ENCODE measurements around the gene EIF4E. TPM values are rescaled to one million over a fixed set of nuclear protein-coding genes. Genes with fewer than 3 reads are reported as not detected.

Gene EIF4E
- total and polyA plus RNA-seq, 2 of the 4 experiments (the other 2 are of a cell fraction), result 80.4 to 113 TPM

- BruUV-seq (replicated peaks), result no TSS peak
- Histone ChIP-seq H2AFZ (replicated peaks; ENCODE audit: low read length, poor library complexity) (no peak overlapping the region), H3K9me1 (ENCODE audit: insufficient read depth, low read length) (peaks cover 3% of the 10 kb centered on the region), H3K79me1 (ENCODE audit: low read depth in 1 of 2, low read length in 2 of 2) (peaks cover 13 to 70% of the 10 kb centered on the region in 2 experiments), H3K14ac (replicated peaks; ENCODE audit: low read depth, low read length) (peak overlapping the region; percentile 54; the same call in 1 of the 2 replicates), H3K9ac (ENCODE audit: low read depth, low read length) (no peak overlapping the region), H4K8ac (ENCODE audit: low read depth in 2 of 2, low read length in 2 of 2) (peak overlapping the region in 1 of 2 experiments; percentile 31; a peak in 1 of 4 replicates), H3K9me3 (ENCODE audit: control insufficient read depth, insufficient read depth, low read length) (no peaks in the 10 kb centered on the region), H2BK5ac (ENCODE audit: low read depth, low read length, poor library complexity, severe bottlenecking) (peak overlapping the region; percentile 83), H2AK9ac (replicated peaks; ENCODE audit: low read depth, low read length, poor library complexity) (no peak overlapping the region), H3K4me3 (ENCODE audit: insufficient read depth, low read depth, low read length) (no peak overlapping the region), H3K56ac (ENCODE audit: extremely low read depth, insufficient read depth, low read length) (no peak overlapping the region), H2BK15ac (ENCODE audit: low read depth, low read length) (peak overlapping the region; percentile 49; the same call in 1 of the 3 replicates), H4K20me1 (ENCODE audit: insufficient read depth, low read length) (peaks cover 63% of the 10 kb centered on the region), H3K27me3 (ENCODE audit: control insufficient read depth, insufficient read depth, low read length) (no peaks in the 10 kb centered on the region), H2BK120ac (ENCODE audit: low read depth, low read length) (peak overlapping the region; percentile 63), H2AK5ac (ENCODE audit: low read depth, low read length) (peak overlapping the region; percentile 78; the same call in 1 of the 2 replicates), H4K91ac (ENCODE audit: insufficient read depth, low read depth, low read length) (peak overlapping the region; percentile 57; the same call in 1 of the 2 replicates), H3K18ac (ENCODE audit: low read depth, low read length) (peak overlapping the region; percentile 97), H2BK20ac (ENCODE audit: low read depth, low read length) (peak overlapping the region; percentile 33), H4K5ac (ENCODE audit: low read depth, low read length) (peak overlapping the region; percentile 99), H3K27ac (ENCODE audit: insufficient read depth, low read length) (peak overlapping the region; percentile 84; the same call in 1 of the 2 replicates), H3K36me3 (ENCODE audit: control insufficient read depth, insufficient read depth, low read length) (peaks cover 3% of the 10 kb centered on the region), H3K23ac (ENCODE audit: low read depth, low read length) (peak overlapping the region; percentile 53; the same call in 1 of the 2 replicates), H3K4me2 (ENCODE audit: low read depth, low read length) (no peak overlapping the region; the same call in 1 of the 2 replicates), H3K4me1 (ENCODE audit: control insufficient read depth, insufficient read depth, low read length) (peaks cover 17% of the 10 kb centered on the region), H3K4ac (ENCODE audit: low read depth, low read length) (peak overlapping the region; percentile 65; the same call in 1 of the 2 replicates)
- TF ChIP-seq RFX5 (IDR thresholded peaks at IDR 0.05; ENCODE audit: low read depth, low read length) (no peak), CHD1 (IDR thresholded peaks at IDR 0.05; ENCODE audit: low read depth, low read length) (no peak), USF2 (IDR thresholded peaks at IDR 0.05; ENCODE audit: low read depth, low read length) (no peak), RAD21 (IDR thresholded peaks at IDR 0.05; ENCODE audit: low read length) (no peak), NFE2L2 (IDR thresholded peaks at IDR 0.05; ENCODE audit: low read depth, low read length) (no peak), FOS (IDR thresholded peaks at IDR 0.05; ENCODE audit: low read depth, low read length) (no peak), CTCF (conservative IDR thresholded peaks at IDR 0.05; ENCODE audit: low read depth, low read length) (no peak), MXI1 (IDR thresholded peaks at IDR 0.05; ENCODE audit: borderline replicate concordance, low read depth, low read length) (no peak), SMC3 (IDR thresholded peaks at IDR 0.05; ENCODE audit: low read depth, low read length) (no peak), MAZ (IDR thresholded peaks at IDR 0.05; ENCODE audit: borderline replicate concordance, low read depth, low read length) (no peak), CEBPB (IDR thresholded peaks at IDR 0.05; ENCODE audit: low read depth, low read length) (no peak), MAFK (IDR thresholded peaks at IDR 0.05; ENCODE audit: low read depth, low read length) (no peak), RCOR1 (IDR thresholded peaks at IDR 0.05; ENCODE audit: insufficient replicate concordance, low read length) (no peak), ELK1 (IDR thresholded peaks at IDR 0.05; ENCODE audit: borderline replicate concordance, low read depth, low read length) (no peak), BHLHE40 (IDR thresholded peaks at IDR 0.05; ENCODE audit: low read depth, low read length) (no peak), POLR2A (IDR thresholded peaks at IDR 0.05; ENCODE audit: low read depth, low read length) (no peak)
- dilution Hi-C loops (cut with HindIII; ENCODE audit: low sequenced_read_pairs, unreplicated experiment), result no loop called here
- intact Hi-C loops (cut with micrococcal nuclease), result no loop called here
- in situ Hi-C loops (cut with MboI; ENCODE audit: low sequenced_read_pairs), result no loop called here
- ChIA-PET CTCF (no interaction called here), POLR2A (ENCODE audit: unreplicated experiment) (interaction anchor here (0.6 kb wide), 1 partner anchor 13 kb away, joined by 4 read pairs; no protein-coding TSS in a partner anchor)
- DNase-seq, result no peak
- no peak for ATAC-seq (ENCODE audit: low read depth)
- 100% methylated on average over 1 of the region's 3 CpGs; no CpG with 5 or more reads in 1 of the 2 experiments for WGBS, 2 experiments (ENCODE audit: extremely low coverage in 2 of 2, insufficient read length in 1 of 2)
These were observed 23.6 kb downstream of the EIF4E start for GRCh38 chr4:98905297-98905696.

All from IMR-90 (cell line).